Measurements from ENCODE around the gene RAB28. TPM values are rescaled to one million over a fixed set of nuclear protein-coding genes. Genes with fewer than 3 reads are reported as not detected.

The RAB28 gene
- total and polyA plus RNA-seq, 2 of the 8 experiments (the other 6 are each of a cell fraction or from before 2014, with no cell fraction given), result 16.0 to 18.7 TPM

DNA sequence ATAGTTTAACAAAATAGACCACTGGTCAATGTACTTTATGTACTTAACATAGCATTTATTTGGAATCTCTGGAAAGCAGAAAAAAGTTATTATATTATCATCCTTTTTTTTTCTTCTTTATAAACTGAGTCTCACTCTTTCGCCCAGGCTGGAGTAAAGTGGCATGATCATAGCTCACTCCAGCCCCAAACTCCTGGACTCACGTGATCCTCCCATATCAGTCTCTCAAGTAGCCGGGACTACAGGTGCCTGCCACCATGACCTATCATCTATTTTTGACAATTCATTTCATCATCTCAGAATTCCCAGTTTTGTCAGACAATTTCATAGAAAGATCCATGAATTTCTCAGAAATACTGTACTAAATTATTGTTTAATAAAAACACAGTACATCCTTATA lies 12.7 kb downstream of the RAB28 start (continued):
- TF ChIP-seq, protein P1, sequence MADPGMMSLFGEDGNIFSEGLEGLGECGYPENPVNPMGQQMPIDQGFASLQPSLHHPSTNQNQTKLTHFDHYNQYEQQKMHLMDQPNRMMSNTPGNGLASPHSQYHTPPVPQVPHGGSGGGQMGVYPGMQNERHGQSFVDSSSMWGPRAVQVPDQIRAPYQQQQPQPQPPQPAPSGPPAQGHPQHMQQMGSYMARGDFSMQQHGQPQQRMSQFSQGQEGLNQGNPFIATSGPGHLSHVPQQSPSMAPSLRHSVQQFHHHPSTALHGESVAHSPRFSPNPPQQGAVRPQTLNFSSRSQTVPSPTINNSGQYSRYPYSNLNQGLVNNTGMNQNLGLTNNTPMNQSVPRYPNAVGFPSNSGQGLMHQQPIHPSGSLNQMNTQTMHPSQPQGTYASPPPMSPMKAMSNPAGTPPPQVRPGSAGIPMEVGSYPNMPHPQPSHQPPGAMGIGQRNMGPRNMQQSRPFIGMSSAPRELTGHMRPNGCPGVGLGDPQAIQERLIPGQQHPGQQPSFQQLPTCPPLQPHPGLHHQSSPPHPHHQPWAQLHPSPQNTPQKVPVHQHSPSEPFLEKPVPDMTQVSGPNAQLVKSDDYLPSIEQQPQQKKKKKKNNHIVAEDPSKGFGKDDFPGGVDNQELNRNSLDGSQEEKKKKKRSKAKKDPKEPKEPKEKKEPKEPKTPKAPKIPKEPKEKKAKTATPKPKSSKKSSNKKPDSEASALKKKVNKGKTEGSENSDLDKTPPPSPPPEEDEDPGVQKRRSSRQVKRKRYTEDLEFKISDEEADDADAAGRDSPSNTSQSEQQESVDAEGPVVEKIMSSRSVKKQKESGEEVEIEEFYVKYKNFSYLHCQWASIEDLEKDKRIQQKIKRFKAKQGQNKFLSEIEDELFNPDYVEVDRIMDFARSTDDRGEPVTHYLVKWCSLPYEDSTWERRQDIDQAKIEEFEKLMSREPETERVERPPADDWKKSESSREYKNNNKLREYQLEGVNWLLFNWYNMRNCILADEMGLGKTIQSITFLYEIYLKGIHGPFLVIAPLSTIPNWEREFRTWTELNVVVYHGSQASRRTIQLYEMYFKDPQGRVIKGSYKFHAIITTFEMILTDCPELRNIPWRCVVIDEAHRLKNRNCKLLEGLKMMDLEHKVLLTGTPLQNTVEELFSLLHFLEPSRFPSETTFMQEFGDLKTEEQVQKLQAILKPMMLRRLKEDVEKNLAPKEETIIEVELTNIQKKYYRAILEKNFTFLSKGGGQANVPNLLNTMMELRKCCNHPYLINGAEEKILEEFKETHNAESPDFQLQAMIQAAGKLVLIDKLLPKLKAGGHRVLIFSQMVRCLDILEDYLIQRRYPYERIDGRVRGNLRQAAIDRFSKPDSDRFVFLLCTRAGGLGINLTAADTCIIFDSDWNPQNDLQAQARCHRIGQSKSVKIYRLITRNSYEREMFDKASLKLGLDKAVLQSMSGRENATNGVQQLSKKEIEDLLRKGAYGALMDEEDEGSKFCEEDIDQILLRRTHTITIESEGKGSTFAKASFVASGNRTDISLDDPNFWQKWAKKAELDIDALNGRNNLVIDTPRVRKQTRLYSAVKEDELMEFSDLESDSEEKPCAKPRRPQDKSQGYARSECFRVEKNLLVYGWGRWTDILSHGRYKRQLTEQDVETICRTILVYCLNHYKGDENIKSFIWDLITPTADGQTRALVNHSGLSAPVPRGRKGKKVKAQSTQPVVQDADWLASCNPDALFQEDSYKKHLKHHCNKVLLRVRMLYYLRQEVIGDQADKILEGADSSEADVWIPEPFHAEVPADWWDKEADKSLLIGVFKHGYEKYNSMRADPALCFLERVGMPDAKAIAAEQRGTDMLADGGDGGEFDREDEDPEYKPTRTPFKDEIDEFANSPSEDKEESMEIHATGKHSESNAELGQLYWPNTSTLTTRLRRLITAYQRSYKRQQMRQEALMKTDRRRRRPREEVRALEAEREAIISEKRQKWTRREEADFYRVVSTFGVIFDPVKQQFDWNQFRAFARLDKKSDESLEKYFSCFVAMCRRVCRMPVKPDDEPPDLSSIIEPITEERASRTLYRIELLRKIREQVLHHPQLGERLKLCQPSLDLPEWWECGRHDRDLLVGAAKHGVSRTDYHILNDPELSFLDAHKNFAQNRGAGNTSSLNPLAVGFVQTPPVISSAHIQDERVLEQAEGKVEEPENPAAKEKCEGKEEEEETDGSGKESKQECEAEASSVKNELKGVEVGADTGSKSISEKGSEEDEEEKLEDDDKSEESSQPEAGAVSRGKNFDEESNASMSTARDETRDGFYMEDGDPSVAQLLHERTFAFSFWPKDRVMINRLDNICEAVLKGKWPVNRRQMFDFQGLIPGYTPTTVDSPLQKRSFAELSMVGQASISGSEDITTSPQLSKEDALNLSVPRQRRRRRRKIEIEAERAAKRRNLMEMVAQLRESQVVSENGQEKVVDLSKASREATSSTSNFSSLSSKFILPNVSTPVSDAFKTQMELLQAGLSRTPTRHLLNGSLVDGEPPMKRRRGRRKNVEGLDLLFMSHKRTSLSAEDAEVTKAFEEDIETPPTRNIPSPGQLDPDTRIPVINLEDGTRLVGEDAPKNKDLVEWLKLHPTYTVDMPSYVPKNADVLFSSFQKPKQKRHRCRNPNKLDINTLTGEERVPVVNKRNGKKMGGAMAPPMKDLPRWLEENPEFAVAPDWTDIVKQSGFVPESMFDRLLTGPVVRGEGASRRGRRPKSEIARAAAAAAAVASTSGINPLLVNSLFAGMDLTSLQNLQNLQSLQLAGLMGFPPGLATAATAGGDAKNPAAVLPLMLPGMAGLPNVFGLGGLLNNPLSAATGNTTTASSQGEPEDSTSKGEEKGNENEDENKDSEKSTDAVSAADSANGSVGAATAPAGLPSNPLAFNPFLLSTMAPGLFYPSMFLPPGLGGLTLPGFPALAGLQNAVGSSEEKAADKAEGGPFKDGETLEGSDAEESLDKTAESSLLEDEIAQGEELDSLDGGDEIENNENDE (IDR thresholded peaks at IDR 0.05; ENCODE audit: insufficient replicate concordance, low read length), result no peak
- TF ChIP-seq SP1 (IDR thresholded peaks at IDR 0.05; ENCODE audit: low read depth, low read length) (no peak), HDAC6 (IDR thresholded peaks at IDR 0.05; ENCODE audit: low read depth, low read length) (no peak), BCL11A (IDR thresholded peaks at IDR 0.05; ENCODE audit: low read depth in 2 of 2, low read length in 2 of 2) (no peak), CEBPB (IDR thresholded peaks at IDR 0.05; ENCODE audit: low read depth, low read length) (no peak), POU5F1 (IDR thresholded peaks at IDR 0.05; ENCODE audit: low read depth, low read length) (no peak), GABPA (IDR thresholded peaks at IDR 0.05; ENCODE audit: borderline replicate concordance, insufficient read depth, low read length) (no peak), CHD1 (IDR thresholded peaks at IDR 0.05; ENCODE audit: low read depth, low read length) (no peak), NANOG (IDR thresholded peaks at IDR 0.05; ENCODE audit: insufficient read depth, low read depth, low read length, poor library complexity, severe bottlenecking) (no peak), JUN (IDR thresholded peaks at IDR 0.05; ENCODE audit: low read depth, low read length) (no peak), RNF2 (IDR thresholded peaks at IDR 0.05; ENCODE audit: borderline replicate concordance, low read depth, low read length, missing control alignments, poor library complexity, severe bottlenecking) (no peak)

Data from H1 (cell line).